Endothelial cell of umbilical vein (primary cell): ENCODE results near the gene AGRN.

Source experiments
- CTCF ChIP-seq, 2 donors: IDR thresholded peaks; 1 replicate in 1 of 2; 2 replicates in 1 of 2; pipeline ENCODE4 v1.5.1; 2011; ENCODE audit warnings: low read length in 2 of 2, mild to moderate bottlenecking in 2 of 2, moderate library complexity in 2 of 2, control low read depth in 1 of 2, inconsistent platforms in 1 of 2, low read depth in 1 of 2; ENCODE audit not compliant: insufficient read depth in 1 of 2; ENCODE audit errors: extremely low read depth in 1 of 2
- FOS ChIP-seq: IDR thresholded peaks from 2 replicates; pipeline ENCODE4 v1.6.1; 2011; ENCODE audit warnings: mild to moderate bottlenecking, low read length, moderate library complexity, borderline replicate concordance; ENCODE audit not compliant: insufficient read depth
- GATA2 ChIP-seq: IDR thresholded peaks from 2 replicates; pipeline ENCODE4 v1.7.0; 2011; ENCODE audit warnings: low read depth, mild to moderate bottlenecking, moderate library complexity, mixed read lengths, low read length; ENCODE audit not compliant: insufficient read length, insufficient read depth
- POLR2A ChIP-seq: IDR thresholded peaks from 2 replicates; pipeline ENCODE4 v1.6.1; 2012; ENCODE audit warnings: low read depth, mild to moderate bottlenecking, control low read depth, low read length
- POLR2AphosphoS5 ChIP-seq: IDR thresholded peaks from 2 replicates; pipeline ENCODE4 v1.6.1; 2012; ENCODE audit warnings: low read depth, mild to moderate bottlenecking, control low read depth, low read length, moderate library complexity; ENCODE audit not compliant: insufficient read depth

- no peak for TF ChIP-seq CTCF (IDR thresholded peaks at IDR 0.05; ENCODE audit: extremely low read depth in 1 of 2, insufficient read depth in 1 of 2, low read depth in 1 of 2, low read length in 2 of 2)
- TF ChIP-seq POLR2A = no peak
- TF ChIP-seq POLR2AphosphoS5 = no peak
- no peak for TF ChIP-seq FOS
- TF ChIP-seq GATA2 = no peak
Measured at GRCh38 chr1:1099506-1100183, 79.7 kb downstream of the AGRN start.
